ENCODE measurements around the gene VAT1L.

VAT1L gene

GRCh38 chr16:77969861-77970260 is 181.5 kb downstream of the VAT1L start:
- peaks cover 2% of the 10 kb centered on the region for H3K27me3 ChIP-seq (replicated peaks)
- no peak for DNase-seq
- no peaks in the 10 kb centered on the region for H3K36me3 ChIP-seq (replicated peaks)
- no peak overlapping the region for H3K4me3 ChIP-seq (ENCODE audit: low read depth, low read length)
- no peak overlapping the region for H3K27ac ChIP-seq
- in situ Hi-C loops (cut with HindIII; ENCODE audit: low pct_ligation_motif_present, low sequenced_read_pairs) = loop anchor here (25.0 kb wide), 1 partner anchor 283 kb away; no protein-coding TSS in a partner anchor
- TF ChIP-seq CTCF (IDR thresholded peaks at IDR 0.05; ENCODE audit: low read depth, low read length, missing control alignments) = no peak

- DNase-seq = no peak
- TF ChIP-seq CTCF (IDR thresholded peaks at IDR 0.05; ENCODE audit: low read depth, low read length, missing control alignments) = no peak
- Histone ChIP-seq H3K4me3 (ENCODE audit: low read depth, low read length) (no peak overlapping the region), H3K36me3 (replicated peaks) (no peaks in the 10 kb centered on the region), H3K27me3 (replicated peaks) (peaks cover 2% of the 10 kb centered on the region), H3K27ac (no peak overlapping the region)
- in situ Hi-C loops (cut with HindIII; ENCODE audit: low pct_ligation_motif_present, low sequenced_read_pairs) = loop anchor here (25.0 kb wide), 1 partner anchor 283 kb away; no protein-coding TSS in a partner anchor
Measured at GRCh38 chr16:77970371-77970770, 182.0 kb downstream of the VAT1L start.

- Histone ChIP-seq H3K27me3 (replicated peaks) (peaks cover 2% of the 10 kb centered on the region), H3K4me3 (ENCODE audit: low read depth, low read length) (no peak overlapping the region), H3K27ac (no peak overlapping the region), H3K36me3 (replicated peaks) (no peaks in the 10 kb centered on the region)
- DNase-seq = peak; percentile 55
- peak; percentile 85 for TF ChIP-seq CTCF (IDR thresholded peaks at IDR 0.05; ENCODE audit: low read depth, low read length, missing control alignments)
- in situ Hi-C loops (cut with HindIII; ENCODE audit: low pct_ligation_motif_present, low sequenced_read_pairs) = loop anchor here (25.0 kb wide), 1 partner anchor 284 kb away; no protein-coding TSS in a partner anchor
Measured at GRCh38 chr16:77971306-77972061, 183.1 kb downstream of the VAT1L start.

GRCh38 chr16:77972062-77972392 is 183.7 kb downstream of the VAT1L start:
- Histone ChIP-seq H3K36me3 (replicated peaks) (no peaks in the 10 kb centered on the region), H3K27ac (no peak overlapping the region), H3K27me3 (replicated peaks) (peaks cover 2% of the 10 kb centered on the region), H3K4me3 (ENCODE audit: low read depth, low read length) (no peak overlapping the region)
- TF ChIP-seq CTCF (IDR thresholded peaks at IDR 0.05; ENCODE audit: low read depth, low read length, missing control alignments) = no peak
- in situ Hi-C loops (cut with HindIII; ENCODE audit: low pct_ligation_motif_present, low sequenced_read_pairs) = loop anchor here (25.0 kb wide), 1 partner anchor 285 kb away; no protein-coding TSS in a partner anchor
- no peak for DNase-seq

- peak; percentile 2 for DNase-seq
- no peak overlapping the region for H3K4me3 ChIP-seq (ENCODE audit: low read depth, low read length)
- TF ChIP-seq CTCF (IDR thresholded peaks at IDR 0.05; ENCODE audit: low read depth, low read length, missing control alignments) = no peak
- in situ Hi-C loops (cut with HindIII; ENCODE audit: low pct_ligation_motif_present, low sequenced_read_pairs) = loop anchor here (25.0 kb wide), 1 partner anchor 288 kb away; no protein-coding TSS in a partner anchor
- no peaks in the 10 kb centered on the region for H3K36me3 ChIP-seq (replicated peaks)
- no peak overlapping the region for H3K27ac ChIP-seq
- H3K27me3 ChIP-seq (replicated peaks) = no peaks in the 10 kb centered on the region
Measured at GRCh38 chr16:77974883-77975282, 186.5 kb downstream of the VAT1L start.

All from brain microvascular endothelial cell (primary cell).